ENCODE data around the gene WBP1L. TPM values are rescaled to one million over a fixed set of nuclear protein-coding genes. Genes with fewer than 3 reads are reported as not detected.
"Not testable (repeated sequence)": the region's sequence is repeated elsewhere in the genome, so short reads cannot be mapped to it uniquely, and the experiment has no call there.

WBP1L gene
- total RNA-seq, 1 donor from 2014 or later, result 22.4 TPM

GRCh38 chr10:102819054-102819453 lies 75.3 kb downstream of the WBP1L start:
- DNase-seq (no peak), ATAC-seq (no peak)
- intact Hi-C loops (cut with micrococcal nuclease), result no loop called here

- intact Hi-C loops (cut with micrococcal nuclease); DNase-seq; ATAC-seq: not testable (repeated sequence)
These were observed 76.3 kb downstream of the WBP1L start for GRCh38 chr10:102820008-102820407.

- no peak for ATAC-seq
- intact Hi-C loops (cut with micrococcal nuclease), result no loop called here
- DNase-seq, result no peak
These were observed 78.5 kb downstream of the WBP1L start for GRCh38 chr10:102822222-102822621.

- ATAC-seq, result no peak
- intact Hi-C loops (cut with micrococcal nuclease), result no loop called here
- no peak for DNase-seq
These were observed 80.9 kb downstream of the WBP1L start for GRCh38 chr10:102824664-102825063.

GRCh38 chr10:102826148-102826796 lies 82.5 kb downstream of the WBP1L start:
- intact Hi-C loops (cut with micrococcal nuclease), result no loop called here
- no peak for ATAC-seq
- no peak for DNase-seq

GRCh38 chr10:102827597-102827975 lies 83.8 kb downstream of the WBP1L start:
- intact Hi-C loops (cut with micrococcal nuclease), result no loop called here
- ATAC-seq (no peak), DNase-seq (no peak)

- DNase-seq (no peak), ATAC-seq (no peak)
- intact Hi-C loops (cut with micrococcal nuclease), result no loop called here
These were observed 87.7 kb downstream of the WBP1L start for GRCh38 chr10:102831322-102832071.

GRCh38 chr10:102832248-102832647 lies 88.5 kb downstream of the WBP1L start:
- no peak for DNase-seq
- ATAC-seq, result no peak
- intact Hi-C loops (cut with micrococcal nuclease), result no loop called here

GRCh38 chr10:102832987-102833386 lies 89.2 kb downstream of the WBP1L start:
- no peak for DNase-seq
- intact Hi-C loops (cut with micrococcal nuclease), result no loop called here
- no peak for ATAC-seq

- ATAC-seq (peak; percentile 11), DNase-seq (no peak)
- intact Hi-C loops (cut with micrococcal nuclease), result no loop called here
These were observed 90.4 kb downstream of the WBP1L start for GRCh38 chr10:102834143-102834542.

GRCh38 chr10:102835007-102835482 lies 91.3 kb downstream of the WBP1L start:
- intact Hi-C loops (cut with micrococcal nuclease), result no loop called here
- ATAC-seq (peak; percentile 96), DNase-seq (peak; percentile 73)

GRCh38 chr10:102837230-102837721 lies 93.5 kb downstream of the WBP1L start, which contains the start of gene CYP17A1:
CYP17A1 (minus strand) TSS chr10:102837413; CDS start chr10:102837361, 52 bp downstream.
- no peak for ATAC-seq
- intact Hi-C loops (cut with micrococcal nuclease), result no loop called here
- DNase-seq, result no peak

- intact Hi-C loops (cut with micrococcal nuclease); DNase-seq; ATAC-seq: not testable (repeated sequence)
These were observed 94.7 kb downstream of the WBP1L start for GRCh38 chr10:102838276-102838927.

- intact Hi-C loops (cut with micrococcal nuclease), result loop anchor here (5.0 kb wide), 1 partner anchor 60 kb away; no protein-coding TSS in a partner anchor
- ATAC-seq (no peak), DNase-seq (no peak)
These were observed 98.1 kb downstream of the WBP1L start for GRCh38 chr10:102841827-102842345.

- intact Hi-C loops (cut with micrococcal nuclease), result loop anchor here (5.0 kb wide), 1 partner anchor 59 kb away; no protein-coding TSS in a partner anchor
- DNase-seq, ATAC-seq: not testable (repeated sequence)
These were observed 99.4 kb downstream of the WBP1L start for GRCh38 chr10:102843139-102843538.

- ATAC-seq, DNase-seq: not testable (repeated sequence)
- intact Hi-C loops (cut with micrococcal nuclease), result loop anchor here (5.0 kb wide), 1 partner anchor 58 kb away; no protein-coding TSS in a partner anchor
These were observed 100.5 kb downstream of the WBP1L start for GRCh38 chr10:102844190-102844776.

- no peak for DNase-seq
- intact Hi-C loops (cut with micrococcal nuclease), result no loop called here
- no peak for ATAC-seq
These were observed 101.7 kb downstream of the WBP1L start for GRCh38 chr10:102845352-102845902.

GRCh38 chr10:102850025-102850518 lies 106.3 kb downstream of the WBP1L start:
- ATAC-seq (no peak), DNase-seq (no peak)
- intact Hi-C loops (cut with micrococcal nuclease), result no loop called here

Data from left ventricle myocardium superior (tissue), 1 donor.